Gastroesophageal sphincter (tissue), 4 donors: Measurements from ENCODE around the gene MPP2. TPM values are rescaled to one million over a fixed set of nuclear protein-coding genes. Genes with fewer than 3 reads are reported as not detected.
"Not testable (repeated sequence)": the region's sequence is repeated elsewhere in the genome, so short reads cannot be mapped to it uniquely, and the experiment has no call there.

ENCODE experiments used
- ATAC-seq: fragments of 150-250 bp; one replicate; pipeline ENCODE4 v1.9.1; 2016; ENCODE audit warnings: mild to moderate bottlenecking, moderate library complexity
- H3K27ac ChIP-seq, 4 donors: fragments of 200-600 bp; sonication (generic) in 3 of 4; 1 replicate in 3 of 4; 2 replicates in 1 of 4; pipeline ENCODE4 v1.5.1; 2016 to 2019
- H3K27me3 ChIP-seq: fragments of 200-600 bp; sonication (generic); one replicate; pipeline ENCODE4 v1.5.1; 2019
- H3K36me3 ChIP-seq, 2 donors: fragments of 200-600 bp; sonication (generic); one replicate each; pipeline ENCODE4 v1.5.1; 2019; ENCODE audit warnings: control low read depth in 1 of 2
- H3K4me1 ChIP-seq, 3 donors: fragments of 200-600 bp; sonication (generic); 1 replicate in 2 of 3; 2 replicates in 1 of 3; pipeline ENCODE4 v1.5.1; 2016 to 2019; ENCODE audit warnings: control low read depth in 2 of 3
- H3K4me3 ChIP-seq, 2 donors: fragments of 200-600 bp; sonication (generic); one replicate each; pipeline ENCODE4 v1.5.1; 2019; ENCODE audit warnings: mild to moderate bottlenecking in 1 of 2, moderate library complexity in 1 of 2
- H3K9me3 ChIP-seq, 3 donors: fragments of 200-600 bp; sonication (generic); one replicate each; pipeline ENCODE4 v1.5.1; 2017 to 2019; ENCODE audit warnings: control low read depth in 2 of 3
- CTCF ChIP-seq, 4 experiments: fragments of 200-600 bp in 2 of 4; fragments of 450-650 bp in 2 of 4; sonication (generic) in 1 of 4; IDR thresholded peaks; one replicate each; pipeline ENCODE4 v1.5.1; 2017 to 2019; ENCODE audit warnings: antibody characterized with exemption in 4 of 4, mild to moderate bottlenecking in 2 of 4, moderate library complexity in 2 of 4
- EP300 ChIP-seq: sonication (generic); formaldehyde crosslinking; IDR thresholded peaks from one replicate; pipeline ENCODE4 v1.6.1; 2017; ENCODE audit warnings: antibody characterized with exemption, mild to moderate bottlenecking
- POLR2A ChIP-seq, 2 donors: fragments of 450-650 bp; IDR thresholded peaks; one replicate each; pipeline ENCODE4 v1.6.1; 2017; ENCODE audit warnings: antibody characterized with exemption in 2 of 2, mild to moderate bottlenecking in 2 of 2, moderate library complexity in 1 of 2
- POLR2AphosphoS5 ChIP-seq: sonication (generic); formaldehyde crosslinking; IDR thresholded peaks from one replicate; pipeline ENCODE4 v1.6.1; 2017; ENCODE audit warnings: antibody characterized with exemption
- WGBS, 2 donors: methylation state at CpG; one replicate each; pipeline ENCODE4 v1.1.5; 2018; ENCODE audit warnings: low coverage in 1 of 2; 5-methylcytosine and 5-hydroxymethylcytosine counted together
- total RNA-seq, 4 donors: library from RNA; depleted of rRNA; stranded (reverse); fragments of >200 nt; gene quantifications; one replicate each; pipeline ENCODE4 v1.1.0, GENCODE V29; 2016

The MPP2 gene
- total RNA-seq, 4 donors from 2014 or later = 6.3 to 20.9 (median 15.1) TPM

GRCh38 chr17:43932357-43932756, 25.0 kb upstream of the MPP2 start:
- ATAC-seq = no peak
- Histone ChIP-seq H3K27ac (no peak overlapping the region), H3K27me3 (peaks cover 78% of the 10 kb centered on the region), H3K9me3 (no peaks in the 10 kb centered on the region), H3K4me3 (no peak overlapping the region), H3K4me1 (peaks cover 0 to 7% (median 1%) of the 10 kb centered on the region in 3 donors), H3K36me3 (no peaks in the 10 kb centered on the region)
- 100% methylated on average over 3 of the region's 10 CpGs; no CpG with 5 or more reads in 1 of the 2 donors for WGBS, 2 donors
- TF ChIP-seq POLR2AphosphoS5 (no peak), CTCF (IDR thresholded peaks at IDR 0.05) (no peak), POLR2A (IDR thresholded peaks at IDR 0.05) (no peak), EP300 (no peak)

DNA sequence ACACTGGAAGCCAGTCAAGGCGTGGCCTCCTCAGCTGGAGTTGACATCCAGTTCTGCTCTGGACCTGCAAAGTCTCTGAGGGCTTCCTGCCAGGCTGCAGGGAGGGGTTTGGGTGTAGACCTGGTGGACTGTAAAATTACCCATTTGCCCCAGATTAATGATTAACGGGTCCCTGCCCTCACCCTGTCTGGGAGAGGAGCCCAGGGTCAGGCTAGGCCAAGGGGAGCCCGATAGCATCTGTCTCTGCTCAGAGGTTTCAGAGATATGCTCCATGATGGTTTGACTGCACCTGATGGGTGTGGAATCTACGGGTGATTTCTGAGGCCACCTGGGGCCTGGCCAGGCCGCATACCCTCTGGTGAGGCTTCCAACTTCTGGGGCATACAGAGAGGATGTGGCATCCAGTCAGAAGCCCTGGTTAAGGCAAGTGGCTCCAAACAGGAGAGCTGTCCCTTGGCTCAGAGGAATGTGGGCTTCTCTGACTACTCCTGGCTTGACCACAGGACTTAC, 23.8 kb upstream of the MPP2 start:
- no peak overlapping the region for H3K4me3 ChIP-seq
- TF ChIP-seq POLR2A (IDR thresholded peaks at IDR 0.05) (no peak), CTCF (IDR thresholded peaks at IDR 0.05) (no peak), POLR2AphosphoS5 (no peak), EP300 (no peak)
- no peak overlapping the region for H3K27ac ChIP-seq
- H3K27me3 ChIP-seq = peaks cover 76% of the 10 kb centered on the region
- 80 to 90% methylated on average over 1 to 2 of the region's 5 CpGs for WGBS, 2 donors
- no peaks in the 10 kb centered on the region for H3K9me3 ChIP-seq
- no peak for ATAC-seq
- peaks cover 0 to 14% (median 8%) of the 10 kb centered on the region in 3 donors for H3K4me1 ChIP-seq
- no peaks in the 10 kb centered on the region for H3K36me3 ChIP-seq

GRCh38 chr17:43928609-43929008, 21.3 kb upstream of the MPP2 start:
- no peak for TF ChIP-seq POLR2AphosphoS5
- TF ChIP-seq POLR2A (IDR thresholded peaks at IDR 0.05) = no peak
- no peak for TF ChIP-seq EP300
- TF ChIP-seq CTCF (IDR thresholded peaks at IDR 0.05) = no peak

DNA sequence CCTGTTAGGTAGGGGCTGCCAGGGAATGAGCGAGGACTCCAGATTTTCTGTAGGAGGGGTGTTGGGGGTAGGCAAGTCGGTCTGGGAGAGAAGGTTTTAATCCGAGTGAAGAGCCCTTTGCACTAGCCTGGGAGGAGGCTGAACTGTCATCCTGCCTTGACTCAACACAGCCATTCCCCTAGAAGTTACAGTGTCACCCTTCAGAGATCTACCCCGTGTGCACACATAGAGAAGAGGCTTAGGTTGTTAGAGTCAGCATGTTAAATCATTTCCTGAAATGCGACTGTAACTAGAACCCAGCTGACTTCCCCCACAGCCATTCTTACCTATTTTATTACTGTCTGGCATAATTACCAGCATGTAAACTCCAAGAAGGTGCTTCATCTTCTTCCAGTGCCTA, 20.6 kb upstream of the MPP2 start:
- ATAC-seq, H3K36me3 ChIP-seq, H3K4me3 ChIP-seq, H3K9me3 ChIP-seq, H3K27ac ChIP-seq: not testable (repeated sequence)
- WGBS, 2 donors = 10 to 40% methylated on average over 2 to 5 of the region's 5 CpGs
- peaks cover 0 to 14% (median 8%) of the 10 kb centered on the region in 3 donors for H3K4me1 ChIP-seq
- H3K27me3 ChIP-seq = peaks cover 76% of the 10 kb centered on the region

More at GRCh38 chr17:43928609-43929008, 21.3 kb upstream of the MPP2 start:
- H3K27me3 ChIP-seq = peaks cover 77% of the 10 kb centered on the region
- 83 to 88% methylated on average over 1 of the region's 1 CpG for WGBS, 2 donors
- H3K9me3 ChIP-seq = no peaks in the 10 kb centered on the region
- no peak for ATAC-seq
- H3K36me3 ChIP-seq = no peaks in the 10 kb centered on the region
- no peak overlapping the region for H3K4me3 ChIP-seq
- no peak overlapping the region for H3K27ac ChIP-seq
- peaks cover 0 to 14% (median 8%) of the 10 kb centered on the region in 3 donors for H3K4me1 ChIP-seq

DNA sequence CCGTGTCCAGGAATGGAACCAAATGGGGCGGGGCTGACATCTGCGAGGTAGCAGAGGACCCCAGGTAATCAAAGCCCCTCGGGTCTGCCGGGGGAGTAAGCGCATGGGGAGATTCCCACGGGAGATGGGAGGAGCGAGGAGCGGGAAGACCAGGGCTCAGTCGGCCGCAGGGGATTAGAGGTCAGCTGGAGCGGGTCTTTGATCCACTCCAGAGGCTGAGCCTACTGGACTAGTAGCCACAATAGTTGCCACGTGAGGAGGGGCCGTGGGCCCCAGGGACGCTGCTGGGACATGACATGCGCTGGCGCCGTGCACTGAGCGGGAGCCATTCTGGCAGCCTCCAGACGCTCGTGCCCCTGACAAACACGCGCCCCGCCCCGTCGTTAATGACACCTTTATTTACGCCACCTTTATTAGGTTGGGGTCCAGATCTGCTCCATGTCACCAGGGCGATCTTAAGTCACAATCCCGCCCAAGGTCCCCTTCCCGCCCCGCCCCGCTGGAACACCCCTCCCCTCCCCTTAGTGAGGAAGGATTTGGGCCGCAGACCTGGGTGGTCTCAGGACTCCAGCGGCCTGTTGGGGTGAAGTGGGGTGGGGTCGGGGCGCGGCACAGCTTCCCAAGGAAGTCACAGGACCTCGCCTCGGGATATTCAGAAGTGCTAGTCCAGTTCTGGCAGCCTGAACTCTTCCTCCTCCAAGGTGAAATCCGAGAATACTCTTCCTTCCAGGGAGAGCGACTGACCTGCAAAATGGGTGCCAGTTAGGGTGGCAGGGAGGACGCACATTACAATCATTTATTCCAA, 19.9 kb upstream of the MPP2 start:
- Histone ChIP-seq H3K4me1 (peaks cover 0 to 14% (median 8%) of the 10 kb centered on the region in 3 donors), H3K27me3 (peaks cover 69% of the 10 kb centered on the region), H3K9me3 (no peaks in the 10 kb centered on the region), H3K36me3 (no peaks in the 10 kb centered on the region), H3K27ac (no peak overlapping the region), H3K4me3 (peak overlapping the region in 1 of 2 donors; percentile 43)
- no peak for ATAC-seq
- 0% methylated on average over 2 of the region's 42 CpGs; no CpG with 5 or more reads in 1 of the 2 donors for whole genome bisulfite sequencing, 2 donors
- TF ChIP-seq EP300 (no peak), POLR2AphosphoS5 (no peak), CTCF (IDR thresholded peaks at IDR 0.05) (no peak), POLR2A (IDR thresholded peaks at IDR 0.05) (no peak)
